GM21619 (cell line): Measurements from ENCODE around the gene BCAS1.

Experiments used
- ATAC-seq: cut with Tn5 transposase; IDR thresholded peaks from one replicate; pipeline ENCODE4 v1.9.1; 2021; ENCODE audit not compliant: unreplicated experiment

BCAS1 gene

GRCh38 chr20:53947501-53948195 lies 122.7 kb downstream of the BCAS1 start:
- ATAC-seq, result no peak

DNA sequence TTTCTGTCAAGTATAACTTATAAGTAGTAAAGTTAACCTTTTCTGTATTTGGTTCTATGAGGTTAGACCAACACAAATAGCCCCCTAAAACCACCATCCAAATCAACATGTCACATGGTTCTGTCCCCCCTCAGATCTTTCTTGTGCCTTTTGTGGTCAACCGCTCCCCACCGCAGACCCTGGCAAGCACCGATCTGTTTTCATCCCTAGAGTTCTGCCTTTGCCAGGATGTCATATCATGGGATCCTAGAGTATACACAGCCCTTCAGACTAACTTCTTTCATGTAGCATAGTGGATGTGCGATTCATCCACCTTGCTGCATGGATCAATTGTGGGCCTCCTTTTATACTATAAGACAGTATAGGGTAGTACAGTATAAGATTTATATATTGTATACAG lies 124.3 kb downstream of the BCAS1 start:
- no peak for ATAC-seq

GRCh38 chr20:53945478-53945877 lies 124.9 kb downstream of the BCAS1 start:
- ATAC-seq, result no peak

DNA sequence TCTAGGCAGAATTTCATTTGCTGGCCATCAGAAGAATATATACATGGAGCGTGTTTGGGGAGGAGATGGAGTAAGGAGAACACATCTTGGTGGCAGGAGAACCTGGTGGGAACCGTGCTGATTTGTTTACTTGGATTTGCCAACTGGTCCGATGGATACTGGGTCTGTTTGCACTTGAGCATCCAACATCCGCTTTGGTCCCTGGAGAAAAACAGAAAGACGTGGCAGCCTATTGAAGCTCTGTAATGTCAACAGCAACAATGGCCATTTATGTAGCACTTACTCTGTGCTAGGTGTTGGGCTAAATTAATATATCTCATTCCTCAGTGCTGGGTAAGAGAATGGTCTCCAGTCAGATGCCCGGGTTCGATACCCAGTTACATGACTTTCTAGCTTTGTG lies 125.6 kb downstream of the BCAS1 start:
- ATAC-seq, result no peak

DNA sequence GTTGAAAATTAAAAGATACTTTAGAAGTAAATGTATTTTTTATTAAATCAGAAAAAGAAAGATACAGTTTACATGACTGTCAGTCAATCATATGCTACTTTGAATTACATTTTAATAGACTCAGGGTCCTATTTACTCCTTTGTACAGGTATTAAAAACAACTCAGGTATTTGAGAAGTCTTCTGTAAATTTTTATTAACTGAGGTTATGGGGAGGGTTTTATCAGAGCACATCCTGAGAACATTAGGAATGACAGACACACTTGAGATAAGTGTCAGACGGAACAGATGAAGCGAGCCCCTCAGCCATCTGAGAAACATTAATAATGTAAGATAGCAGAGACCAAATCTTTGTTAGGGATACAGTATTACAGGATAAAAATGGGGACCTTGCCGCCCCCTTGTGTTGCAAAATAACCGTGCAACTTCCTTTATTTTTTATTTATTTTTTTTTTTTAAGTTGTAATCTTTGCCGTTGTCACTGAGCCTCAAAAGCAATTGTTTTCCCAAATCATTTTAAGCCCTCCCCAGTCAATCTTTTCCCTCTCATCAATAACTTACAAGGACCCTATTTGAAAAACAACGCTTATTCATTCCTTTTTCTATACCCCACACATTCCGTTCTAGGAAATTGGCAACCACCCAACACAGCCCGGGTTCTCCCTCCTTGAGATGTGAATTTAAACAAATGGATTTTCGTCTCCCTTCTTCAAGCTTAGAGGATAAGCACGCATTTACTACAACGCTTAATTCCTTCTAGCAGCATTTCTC lies 126.7 kb downstream of the BCAS1 start:
- ATAC-seq, result no peak

DNA sequence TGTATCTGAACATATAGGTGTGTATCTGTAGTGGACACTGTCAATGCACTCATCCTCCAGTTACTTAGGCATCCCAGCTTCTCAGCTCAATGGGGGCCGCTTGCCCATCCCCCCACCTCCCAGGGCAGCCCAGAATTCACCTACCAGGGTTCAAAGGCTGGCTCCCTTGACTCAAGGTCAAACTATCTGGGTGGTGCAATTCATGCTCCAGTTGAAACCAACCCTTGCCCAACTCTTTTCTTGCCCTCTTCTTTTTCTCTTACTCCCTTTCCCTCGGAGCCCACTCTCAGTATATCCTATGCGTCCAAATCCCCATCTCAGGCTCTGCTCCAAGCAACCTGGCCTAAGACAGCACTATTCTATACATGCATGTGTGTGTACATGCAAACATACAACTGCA lies 127.4 kb downstream of the BCAS1 start:
- ATAC-seq, result no peak

GRCh38 chr20:53942472-53942816 lies 128.0 kb downstream of the BCAS1 start:
- no peak for ATAC-seq

DNA sequence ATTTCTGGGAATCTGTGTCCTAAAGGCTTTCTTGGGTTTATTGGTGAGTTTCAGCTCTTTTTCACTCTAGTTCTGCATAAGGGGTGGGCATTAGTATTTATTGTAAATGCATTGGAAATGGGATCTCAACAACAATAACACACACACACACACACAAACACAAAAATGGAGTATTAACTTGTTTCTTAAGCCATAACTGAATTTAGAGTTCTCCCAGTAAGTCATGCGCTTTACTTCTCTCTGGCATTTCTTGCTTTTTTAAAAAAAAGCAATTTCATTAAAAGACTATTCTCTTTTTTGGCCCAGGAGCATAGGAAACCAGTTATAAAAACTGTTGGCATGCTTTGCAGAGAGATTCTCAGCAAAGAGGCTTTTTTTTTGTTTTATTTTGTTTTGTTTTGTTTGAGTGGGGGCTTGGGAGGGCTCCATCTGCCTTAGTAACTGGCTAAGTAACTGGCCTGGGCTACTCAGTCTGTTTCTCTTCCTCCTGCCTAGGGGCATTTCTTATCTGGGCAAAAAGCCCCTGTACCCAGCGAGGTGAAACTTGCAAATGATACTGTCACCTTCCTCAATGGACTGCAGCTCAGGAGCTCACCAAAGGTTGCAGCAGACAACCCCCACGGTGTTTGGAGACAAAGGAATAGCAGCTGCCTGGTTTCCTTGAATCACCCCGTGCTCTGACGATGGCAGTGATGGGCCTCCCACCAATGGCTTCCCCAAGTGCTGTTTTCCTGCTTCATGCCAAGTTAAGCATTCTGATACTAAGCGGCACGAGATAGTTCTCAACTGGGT lies 128.5 kb downstream of the BCAS1 start:
- ATAC-seq, result peak; percentile 44

- no peak for ATAC-seq
These were observed 129.4 kb downstream of the BCAS1 start for GRCh38 chr20:53940907-53941545.

GRCh38 chr20:53940360-53940702 lies 130.1 kb downstream of the BCAS1 start:
- no peak for ATAC-seq

DNA sequence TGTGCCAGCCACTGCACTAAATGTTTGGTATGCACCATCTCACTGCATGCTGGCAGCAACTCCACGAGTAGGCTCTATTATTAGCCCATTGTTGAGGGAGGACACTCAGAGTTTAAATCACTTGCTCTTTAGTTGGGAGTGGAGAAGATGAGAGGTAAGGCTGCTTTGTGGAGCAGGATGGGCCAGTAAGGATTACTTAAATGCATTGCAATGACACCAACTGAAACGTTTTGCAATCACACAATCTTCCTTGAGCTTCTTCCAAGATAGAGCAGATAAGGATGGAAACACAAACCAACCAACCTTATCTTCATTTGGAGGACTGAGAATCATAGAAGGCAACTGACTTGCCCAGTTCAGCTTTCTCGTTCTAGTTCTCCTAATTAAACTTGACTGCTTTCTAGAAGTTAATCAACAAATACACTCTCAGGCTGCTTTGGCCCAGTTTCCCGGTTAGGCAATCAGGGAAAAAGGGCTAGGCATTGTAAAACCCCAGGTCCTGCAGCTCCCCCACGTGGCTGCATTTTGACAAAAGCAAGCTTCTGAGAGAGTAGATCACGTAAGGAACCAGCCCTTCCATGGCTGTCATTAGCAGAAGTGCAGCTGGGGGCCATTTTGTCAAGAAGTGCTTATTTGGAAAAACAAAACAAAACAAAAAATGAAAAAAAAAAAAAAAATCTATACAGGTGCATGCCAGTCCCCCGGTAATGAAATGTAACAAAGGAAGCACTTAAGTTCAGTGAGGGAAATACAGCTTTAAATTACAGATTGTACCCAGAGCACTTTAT lies 130.6 kb downstream of the BCAS1 start:
- ATAC-seq, result peak; percentile 67

- no peak for ATAC-seq
These were observed 131.2 kb downstream of the BCAS1 start for GRCh38 chr20:53939190-53939571.

- ATAC-seq, result no peak
These were observed 131.7 kb downstream of the BCAS1 start for GRCh38 chr20:53938739-53939138.

DNA sequence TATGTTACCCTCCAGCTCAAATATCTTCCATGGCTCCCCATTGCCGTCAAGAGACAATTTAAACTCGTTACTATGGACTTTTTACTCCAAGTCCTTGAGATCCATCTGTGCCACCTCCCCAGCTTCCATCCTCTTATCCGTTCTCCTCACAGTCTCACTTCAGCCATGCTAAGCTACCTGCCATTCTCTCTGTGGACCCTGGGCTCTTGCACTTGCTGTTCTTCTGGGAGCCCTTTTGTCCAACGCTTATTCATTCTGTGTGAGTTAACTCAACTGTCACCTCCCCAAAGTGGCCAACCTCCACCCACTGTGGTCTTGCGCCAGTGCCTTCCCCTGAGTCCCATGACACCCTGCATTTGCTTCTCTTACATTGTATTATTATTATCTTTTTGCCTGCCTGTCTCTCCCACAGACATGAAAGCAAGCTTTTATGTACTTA lies 132.4 kb downstream of the BCAS1 start:
- ATAC-seq, result no peak

DNA sequence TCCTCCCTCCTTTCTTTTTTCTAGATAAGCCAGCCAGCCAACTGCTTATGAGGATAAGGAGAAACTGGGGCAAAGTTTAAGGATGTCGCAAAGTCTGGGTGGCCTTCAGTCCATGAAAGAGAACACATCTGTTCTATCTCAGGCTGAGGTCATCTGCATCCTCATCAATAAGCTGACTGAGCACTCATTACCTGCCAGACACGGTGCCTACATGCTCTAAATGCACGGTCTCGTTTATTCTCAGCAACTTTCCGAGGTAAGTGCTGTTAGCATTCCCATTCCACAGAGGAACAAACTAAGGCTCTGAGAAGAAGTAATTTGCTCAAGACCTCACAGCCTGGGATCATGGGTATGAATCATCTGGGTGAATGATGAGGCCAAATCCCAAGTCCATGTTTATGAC lies 133.1 kb downstream of the BCAS1 start:
- ATAC-seq, result no peak

DNA sequence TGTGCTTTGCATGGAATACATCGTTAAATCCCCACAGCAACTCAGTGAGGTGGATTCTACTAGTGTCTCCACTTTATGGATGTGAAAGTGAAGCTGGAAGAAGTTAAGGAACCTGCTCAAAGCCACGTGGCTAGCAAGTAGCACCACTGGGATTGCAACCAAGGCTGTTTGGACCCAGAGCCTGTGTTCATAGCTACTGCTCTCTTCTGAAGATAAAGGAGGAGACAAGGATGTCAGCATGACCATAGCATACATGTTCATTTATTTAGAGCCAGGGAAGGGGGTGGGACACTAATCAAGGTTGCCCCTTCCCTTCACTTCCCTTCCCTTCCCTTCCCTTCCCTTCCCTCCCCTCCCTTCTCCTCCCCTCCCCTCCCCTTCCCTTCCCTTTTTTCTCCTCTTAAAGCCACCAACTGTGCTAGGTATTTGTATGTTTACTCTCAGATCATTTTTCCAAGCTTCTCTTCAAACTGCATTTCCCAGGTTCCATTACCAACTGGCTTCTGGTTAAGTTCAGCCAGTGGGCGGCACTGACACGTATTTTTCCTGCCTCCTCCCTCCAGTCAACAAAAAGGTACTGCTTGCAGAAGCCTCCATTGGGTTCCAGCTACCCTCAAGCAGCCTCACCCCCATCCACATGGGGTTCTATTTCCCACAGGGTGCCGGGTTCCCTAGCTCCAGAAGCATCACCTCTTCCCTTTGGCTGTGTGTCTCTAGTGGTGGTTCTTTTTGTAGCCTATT lies 134.9 kb downstream of the BCAS1 start:
- ATAC-seq, result no peak

- no peak for ATAC-seq
These were observed 135.7 kb downstream of the BCAS1 start for GRCh38 chr20:53934421-53935343.

DNA sequence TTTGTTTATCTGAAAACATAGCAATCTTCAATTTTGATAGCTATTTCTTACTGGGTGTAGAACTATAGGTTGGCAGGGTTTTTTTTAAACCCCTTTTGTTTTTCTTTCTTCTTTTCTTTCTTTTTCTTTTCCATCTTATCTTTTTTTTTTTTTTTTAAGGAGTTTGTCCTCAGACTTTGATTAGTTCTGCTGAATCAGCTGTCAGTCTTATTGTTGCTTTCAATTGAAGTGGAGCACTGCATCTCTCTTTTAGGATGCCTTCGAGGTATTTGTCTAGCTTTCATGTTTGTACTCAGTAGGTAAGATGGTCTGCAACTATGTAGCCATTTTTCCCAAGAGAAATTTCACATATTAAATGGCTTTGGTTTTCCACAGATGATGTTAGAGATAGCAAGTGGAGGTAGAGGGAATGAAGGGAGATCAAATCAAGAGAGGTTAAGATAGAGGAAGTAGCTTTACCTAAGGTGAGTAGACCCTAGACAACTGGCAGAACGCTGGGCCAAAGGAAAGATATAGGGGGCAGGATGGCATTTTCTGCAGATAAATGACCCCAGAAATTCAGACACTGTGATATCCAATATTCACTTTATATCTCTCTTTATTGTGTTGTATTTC lies 137.1 kb downstream of the BCAS1 start:
- no peak for ATAC-seq
